Colonic mucosa (tissue), 4 donors: ENCODE measurements around the gene CHRNA3. TPM values are rescaled to one million over a fixed set of nuclear protein-coding genes. Genes with fewer than 3 reads are reported as not detected.

Source experiments
- DNase-seq: peaks from one replicate; pipeline ENCODE4 v3.0.0-alpha.2; 2020
- H3K27ac ChIP-seq: fragments of 200-600 bp; one replicate; pipeline ENCODE4 v1.8.0; 2021
- H3K27me3 ChIP-seq: fragments of 200-600 bp; one replicate; pipeline ENCODE4 v1.8.0; 2021
- H3K36me3 ChIP-seq: fragments of 200-600 bp; one replicate; pipeline ENCODE4 v1.8.0; 2021
- H3K4me1 ChIP-seq: fragments of 200-600 bp; one replicate; pipeline ENCODE4 v1.8.0; 2021; ENCODE audit warnings: mild to moderate bottlenecking
- H3K4me3 ChIP-seq: fragments of 200-600 bp; one replicate; pipeline ENCODE4 v1.8.0; 2021
- H3K9ac ChIP-seq, 2 donors: one replicate each; pipeline ENCODE4 v1.7.0; 2013; ENCODE audit warnings: control low read depth in 2 of 2, low read depth in 2 of 2, low read length in 2 of 2
- H3K9me3 ChIP-seq: fragments of 200-600 bp; one replicate; pipeline ENCODE4 v1.8.0; 2021
- intact Hi-C: fragments of 100-400 bp; cut with DNase I; formaldehyde crosslinking; loops from one replicate; pipeline ENCODE4 v1.14.1; 2022
- total RNA-seq, 2 donors: library from RNA; stranded (reverse); fragmentation: NEBNext Ultra II Directional in 1 of 2; extraction: Animal tissue kit (Norgen Biotek cat#: 25700) in 1 of 2; gene quantifications; one replicate each; pipeline ENCODE4 v1.2.1, GENCODE V29; 2021
- TF ChIP-seq, protein P1 (sequence below): fragments of 200-600 bp; IDR thresholded peaks from one replicate; pipeline ENCODE4 v1.8.0; 2022; ENCODE audit warnings: antibody characterized with exemption, mild to moderate bottlenecking
- donor health status: healthy.
- donor health status: DM: no; HTN: no; CAD: no.
- donor health status: DM: no; HTN: no; CAD: no.

CHRNA3 gene
- total RNA-seq, 2 donors from 2014 or later = 2.0 to 3.5 TPM

DNA sequence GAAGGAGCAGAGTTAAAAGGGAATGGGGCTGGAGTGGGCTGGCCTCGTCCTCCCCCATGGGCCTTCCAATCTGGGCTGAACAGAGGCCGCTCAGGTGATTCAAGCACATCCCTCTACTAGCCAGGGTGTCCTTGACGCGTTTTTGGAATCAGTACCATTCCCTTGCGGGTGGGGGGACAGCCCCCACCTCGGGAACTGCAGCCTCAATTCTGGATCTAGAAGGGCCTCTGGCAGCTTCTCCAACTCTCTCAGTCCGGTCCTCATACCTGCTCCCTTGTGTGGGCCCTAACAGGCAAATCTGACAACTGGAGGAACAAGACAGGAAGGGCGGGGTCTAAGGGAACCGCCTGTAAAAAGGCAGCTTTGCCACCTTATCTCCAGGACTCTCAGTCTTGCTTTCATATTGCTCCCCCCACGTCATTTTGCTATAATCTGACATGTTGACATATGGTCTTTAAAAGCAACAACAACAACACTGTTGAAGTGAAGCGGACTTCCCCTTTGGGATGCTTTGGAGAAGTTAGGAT, 21.0 kb upstream of the CHRNA3 start:
- TF ChIP-seq, protein P1, sequence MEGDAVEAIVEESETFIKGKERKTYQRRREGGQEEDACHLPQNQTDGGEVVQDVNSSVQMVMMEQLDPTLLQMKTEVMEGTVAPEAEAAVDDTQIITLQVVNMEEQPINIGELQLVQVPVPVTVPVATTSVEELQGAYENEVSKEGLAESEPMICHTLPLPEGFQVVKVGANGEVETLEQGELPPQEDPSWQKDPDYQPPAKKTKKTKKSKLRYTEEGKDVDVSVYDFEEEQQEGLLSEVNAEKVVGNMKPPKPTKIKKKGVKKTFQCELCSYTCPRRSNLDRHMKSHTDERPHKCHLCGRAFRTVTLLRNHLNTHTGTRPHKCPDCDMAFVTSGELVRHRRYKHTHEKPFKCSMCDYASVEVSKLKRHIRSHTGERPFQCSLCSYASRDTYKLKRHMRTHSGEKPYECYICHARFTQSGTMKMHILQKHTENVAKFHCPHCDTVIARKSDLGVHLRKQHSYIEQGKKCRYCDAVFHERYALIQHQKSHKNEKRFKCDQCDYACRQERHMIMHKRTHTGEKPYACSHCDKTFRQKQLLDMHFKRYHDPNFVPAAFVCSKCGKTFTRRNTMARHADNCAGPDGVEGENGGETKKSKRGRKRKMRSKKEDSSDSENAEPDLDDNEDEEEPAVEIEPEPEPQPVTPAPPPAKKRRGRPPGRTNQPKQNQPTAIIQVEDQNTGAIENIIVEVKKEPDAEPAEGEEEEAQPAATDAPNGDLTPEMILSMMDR = no peak
- Histone ChIP-seq H3K36me3 (no peaks in the 10 kb centered on the region), H3K27ac (no peak overlapping the region), H3K4me1 (peaks cover 3% of the 10 kb centered on the region), H3K27me3 (peaks cover 5% of the 10 kb centered on the region), H3K4me3 (no peak overlapping the region), H3K9ac (no peak overlapping the region), H3K9me3 (no peaks in the 10 kb centered on the region)
- DNase-seq = no peak
- intact Hi-C loops = no loop called here

DNA sequence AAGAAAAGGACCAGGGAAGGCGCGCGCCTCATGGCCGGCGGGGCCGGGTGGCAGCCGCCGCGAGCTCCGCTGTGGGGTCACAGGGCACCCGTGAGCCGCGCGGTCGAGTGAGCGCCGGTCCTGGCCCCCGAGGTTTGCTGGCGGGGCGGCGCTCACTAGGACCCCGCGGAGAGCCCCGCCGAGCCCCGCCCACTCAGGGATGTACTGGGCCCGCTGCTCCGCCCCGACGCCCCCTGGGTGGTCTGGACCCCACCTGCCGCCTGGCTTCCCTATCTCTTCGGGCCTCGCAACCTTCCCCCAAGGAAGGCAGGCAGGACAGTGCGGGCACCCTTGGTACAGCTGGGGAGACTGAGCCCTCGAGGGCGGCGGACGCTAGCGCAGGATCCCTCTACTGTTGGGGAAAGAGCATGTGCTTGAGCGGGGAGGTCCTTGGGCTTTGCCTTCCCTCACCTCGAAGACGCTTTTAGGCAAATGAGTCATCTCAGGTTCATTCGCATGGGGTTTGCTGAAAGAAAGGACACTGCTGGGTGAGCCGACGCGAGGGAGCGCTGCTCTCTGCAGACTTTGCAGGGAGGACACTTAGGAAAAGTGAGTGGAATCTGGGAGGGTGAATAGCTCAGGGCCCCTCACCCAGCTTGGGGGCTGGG, 20.4 kb upstream of the CHRNA3 start, which contains the start of gene CHRNB4:
Gene CHRNB4 (minus strand): TSS at position 109 of the 647 bp plus-strand sequence. CDS start 77 bp downstream, at position 32.
- intact Hi-C loops = no loop called here
- Histone ChIP-seq H3K9ac (peak within 1 kb of the TSS in 1 of 2 donors; percentile 43), H3K27ac (no peak within 1 kb of the TSS), H3K4me1 (peaks cover 3% of the 10 kb centered on the region), H3K9me3 (no peaks in the 10 kb centered on the region), H3K4me3 (peak within 1 kb of the TSS; percentile 43), H3K36me3 (no peaks in the 10 kb centered on the region), H3K27me3 (peaks cover 5% of the 10 kb centered on the region)
- no peak for DNase-seq
- TF ChIP-seq, protein P1 = no peak

DNA sequence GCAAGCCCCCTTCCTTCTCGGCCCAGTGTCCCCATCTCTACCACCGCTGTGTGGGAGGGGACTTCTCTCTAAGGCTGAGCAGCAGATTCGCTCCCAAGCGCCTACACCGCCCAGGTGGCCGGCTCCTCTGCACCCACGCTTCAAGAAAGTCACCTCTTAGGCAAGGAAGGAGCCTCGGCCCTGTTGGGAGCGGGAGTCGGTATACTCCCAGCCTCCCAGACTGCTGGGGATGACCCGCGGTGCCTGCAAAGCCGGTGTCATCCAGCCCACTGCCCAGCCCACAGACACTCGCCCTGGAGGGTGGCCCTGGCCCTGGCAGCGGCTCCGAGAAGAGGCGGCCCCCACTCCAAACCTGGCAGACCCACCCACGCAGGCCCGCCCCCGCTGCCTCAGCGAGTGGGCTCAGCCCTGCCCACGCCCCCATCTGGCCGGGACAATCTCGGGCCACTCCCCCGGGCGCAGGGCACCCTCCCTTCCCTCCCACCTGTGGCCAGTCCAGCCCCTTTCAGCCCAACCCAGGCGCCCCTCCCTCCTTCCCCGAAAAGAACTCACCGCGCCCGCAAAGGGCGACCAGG, 19.8 kb upstream of the CHRNA3 start:
- H3K9ac ChIP-seq = peak overlapping the region in 1 of 2 donors; percentile 43
- peaks cover 5% of the 10 kb centered on the region for H3K27me3 ChIP-seq
- H3K36me3 ChIP-seq = no peaks in the 10 kb centered on the region
- H3K4me1 ChIP-seq = peaks cover 3% of the 10 kb centered on the region
- TF ChIP-seq, protein P1 = no peak
- H3K27ac ChIP-seq = no peak overlapping the region
- intact Hi-C loops = no loop called here
- peak overlapping the region; percentile 43 for H3K4me3 ChIP-seq
- H3K9me3 ChIP-seq = no peaks in the 10 kb centered on the region
- DNase-seq = peak; percentile 36

DNA sequence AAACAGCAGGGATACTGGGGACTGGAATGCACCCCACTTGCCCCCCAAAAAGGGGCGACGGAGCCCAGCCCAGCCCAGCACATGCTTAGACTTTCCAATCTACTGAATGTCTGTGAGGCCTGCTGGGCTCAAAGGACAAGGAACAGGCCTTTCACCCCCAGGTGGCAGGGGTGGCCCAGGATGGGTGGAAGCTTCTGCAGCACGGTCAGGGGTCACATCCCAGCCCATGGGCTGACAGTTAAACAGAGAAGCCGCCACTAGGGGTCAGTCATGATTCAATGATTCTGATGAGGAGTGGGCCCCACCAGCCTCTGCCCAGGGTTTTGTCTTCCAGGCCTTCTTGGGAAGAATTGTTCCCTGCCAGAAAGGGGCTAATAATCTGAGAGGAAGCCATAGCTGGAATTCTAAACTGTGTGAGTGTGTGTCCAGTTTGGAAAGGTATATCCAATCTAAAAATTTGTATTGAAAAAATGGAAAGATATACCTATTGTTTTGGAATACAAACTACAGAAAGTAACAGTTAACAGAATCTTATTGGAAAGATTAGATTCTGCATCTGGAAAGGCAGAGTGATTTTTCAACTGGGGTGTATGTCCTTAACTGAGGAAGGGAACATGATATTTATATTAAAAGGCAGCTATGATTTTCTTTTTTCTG, 18.0 kb upstream of the CHRNA3 start:
- Histone ChIP-seq H3K4me1 (peaks cover 3% of the 10 kb centered on the region), H3K27me3 (peaks cover 5% of the 10 kb centered on the region), H3K4me3 (no peak overlapping the region), H3K9me3 (no peaks in the 10 kb centered on the region), H3K9ac (no peak overlapping the region), H3K36me3 (no peaks in the 10 kb centered on the region), H3K27ac (no peak overlapping the region)
- intact Hi-C loops = loop anchor here (5.0 kb wide), 1 partner anchor 69 kb away; no protein-coding TSS in a partner anchor
- TF ChIP-seq, protein P1 = peak; percentile 34
- DNase-seq = peak; percentile 60

DNA sequence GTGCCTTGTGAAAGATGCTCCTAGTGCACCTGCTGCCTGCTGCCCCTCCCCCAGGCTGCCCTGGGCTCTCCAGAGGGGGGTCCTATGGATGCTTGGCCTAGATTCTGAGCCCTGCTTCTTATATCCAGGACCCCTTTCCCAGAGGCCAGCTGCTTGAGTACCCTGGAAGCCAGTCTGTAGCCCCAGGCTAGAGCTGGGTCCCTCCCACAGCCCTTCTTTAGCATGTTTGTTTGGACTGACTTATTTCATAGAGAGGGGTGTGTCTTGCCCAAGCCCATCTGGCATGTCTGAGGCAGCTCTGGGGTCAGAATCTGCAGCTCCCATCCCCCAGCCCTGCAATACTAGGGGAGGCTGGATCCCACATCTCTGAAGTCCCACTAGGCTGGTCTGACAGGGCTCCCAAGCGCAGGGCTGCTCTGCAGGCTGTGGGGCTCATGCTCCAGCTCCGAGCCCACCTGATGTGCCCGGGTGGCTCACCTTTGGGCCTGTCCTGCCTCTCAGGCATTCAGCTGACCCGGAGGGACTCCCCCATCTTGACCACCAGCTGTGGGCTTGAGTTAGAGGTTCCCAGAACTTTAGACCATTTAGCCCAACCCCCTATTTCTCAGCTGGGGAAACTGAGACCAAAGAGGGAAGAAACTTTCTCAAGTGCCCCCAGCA, 17.1 kb upstream of the CHRNA3 start:
- H3K4me3 ChIP-seq = no peak overlapping the region
- H3K9me3 ChIP-seq = no peaks in the 10 kb centered on the region
- no peaks in the 10 kb centered on the region for H3K36me3 ChIP-seq
- H3K27ac ChIP-seq = no peak overlapping the region
- peaks cover 3% of the 10 kb centered on the region for H3K4me1 ChIP-seq
- no peak overlapping the region for H3K9ac ChIP-seq
- intact Hi-C loops = loop anchor here (5.0 kb wide), 1 partner anchor 69 kb away; no protein-coding TSS in a partner anchor
- DNase-seq = no peak
- TF ChIP-seq, protein P1 = no peak
- peaks cover 5% of the 10 kb centered on the region for H3K27me3 ChIP-seq
